H1 (cell line): ENCODE results near the gene WFDC12. TPM values are rescaled to one million over a fixed set of nuclear protein-coding genes. Genes with fewer than 3 reads are reported as not detected.
A peak's percentile ranks its signal among the peaks of the same experiment; 100 is the strongest.

ENCODE experiments used
- CTCF ChIA-PET: fragments of 300-600 bp; sonication (Branson Sonifier 250); formaldehyde crosslinking; loops from one replicate; lab custom pipeline; 2021; ENCODE audit not compliant: partially characterized antibody; lab: Charles Lee
- POLR2A ChIA-PET: fragments of 300-600 bp; sonication (Branson Sonifier 250); formaldehyde crosslinking; loops from one replicate; lab custom pipeline; 2021; ENCODE audit warnings: inconsistent platforms; ENCODE audit not compliant: partially characterized antibody; lab: Charles Lee
- DNase-seq, 2 experiments: peaks; one replicate each; pipeline versions ENCODE4 v3.0.0 to v3.0.0-alpha.2; 2010 to 2022; ENCODE audit warnings: low spot score in 2 of 2, low read depth in 1 of 2, mixed read lengths in 1 of 2
- FAIRE-seq: peaks from 2 replicates; lab custom pipeline; 2011; peaks lifted over from hg19 to GRCh38; lab: Jason Lieb, UNC
- H2AFZ ChIP-seq: 2 replicates; pipeline ENCODE4 v1.8.1; 2012; ENCODE audit warnings: low read length, inconsistent platforms
- H2AK5ac ChIP-seq: 2 replicates; pipeline ENCODE4 v1.6.1; 2013; ENCODE audit warnings: low read depth, low read length
- H2BK120ac ChIP-seq: replicated peaks from 2 replicates; pipeline ENCODE3; 2013; ENCODE audit warnings: low read depth, low read length, inconsistent platforms
- H2BK12ac ChIP-seq: 2 replicates; pipeline ENCODE4 v1.6.1; 2013; ENCODE audit warnings: low read depth, low read length
- H2BK15ac ChIP-seq: 2 replicates; pipeline ENCODE4 v1.6.1; 2013; ENCODE audit warnings: low read length
- H2BK20ac ChIP-seq: 2 replicates; pipeline ENCODE4 v1.6.1; 2013; ENCODE audit warnings: low read length
- H2BK5ac ChIP-seq: 2 replicates; pipeline ENCODE4 v1.6.1; 2013; ENCODE audit warnings: low read depth, low read length
- H3K14ac ChIP-seq: 2 replicates; pipeline ENCODE4 v1.6.1; 2013; ENCODE audit warnings: inconsistent platforms; ENCODE audit not compliant: insufficient read length
- H3K18ac ChIP-seq: 2 replicates; pipeline ENCODE4 v1.6.1; 2013; ENCODE audit warnings: low read length; ENCODE audit errors: extremely low read depth
- H3K23ac ChIP-seq: 2 replicates; pipeline ENCODE4 v1.6.1; 2013; ENCODE audit warnings: inconsistent platforms; ENCODE audit not compliant: insufficient read length
- H3K23me2 ChIP-seq: 2 replicates; pipeline ENCODE4 v1.6.1; 2013; ENCODE audit warnings: low read depth, low read length
- H3K27ac ChIP-seq: 2 replicates; pipeline ENCODE4 v1.6.1; 2011; ENCODE audit warnings: low read depth, low read length, inconsistent platforms
- H3K27me3 ChIP-seq, 4 experiments: replicated peaks in 1 of 4; 1 replicate in 1 of 4; 2 replicates in 3 of 4; pipeline versions ENCODE4 v1.6.1 to v1.8.1; 2011 to 2013; ENCODE audit warnings: low read length in 3 of 4, mild to moderate bottlenecking in 3 of 4, inconsistent platforms in 2 of 4, mixed read lengths in 2 of 4, moderate library complexity in 1 of 4; ENCODE audit not compliant: control insufficient read depth in 3 of 4, insufficient read depth in 3 of 4; ENCODE audit errors: extremely low read depth in 1 of 4
- H3K36me3 ChIP-seq, 4 experiments: 2 replicates each; pipeline versions ENCODE4 v1.6.1 to v1.8.1; 2011 to 2013; ENCODE audit warnings: mild to moderate bottlenecking in 4 of 4, low read length in 3 of 4, moderate library complexity in 2 of 4, control low read depth in 1 of 4, inconsistent platforms in 1 of 4; ENCODE audit not compliant: insufficient read depth in 4 of 4, control insufficient read depth in 2 of 4
- H3K4ac ChIP-seq: replicated peaks from 2 replicates; pipeline ENCODE3; 2013; ENCODE audit warnings: low read length, low read depth, mixed read lengths, inconsistent platforms; ENCODE audit not compliant: insufficient read length
- H3K4me1 ChIP-seq, 4 experiments: replicated peaks in 1 of 4; 1 replicate in 1 of 4; 2 replicates in 3 of 4; pipeline versions ENCODE4 v1.6.1 to v1.8.1; 2011 to 2013; ENCODE audit warnings: low read length in 3 of 4, inconsistent platforms in 2 of 4, mixed read lengths in 1 of 4; ENCODE audit not compliant: insufficient read depth in 4 of 4, control insufficient read depth in 3 of 4
- H3K4me2 ChIP-seq, 2 experiments: 2 replicates each; pipeline versions ENCODE4 v1.6.1 to v1.8.1; 2011 to 2013; ENCODE audit warnings: low read depth in 2 of 2, low read length in 2 of 2, control low read depth in 1 of 2, inconsistent platforms in 1 of 2, mild to moderate bottlenecking in 1 of 2; ENCODE audit not compliant: insufficient read depth in 1 of 2
- H3K4me3 ChIP-seq, 4 experiments: fragments of 200-600, 300-600 bp in 1 of 4; sonication (generic), shearing (Covaris generic), sonication (Bioruptor Twin) in 1 of 4; 2 replicates each; pipeline versions ENCODE4 v1.5.1 to v1.8.1; 2011 to 2016; ENCODE audit warnings: low read length in 4 of 4, low read depth in 3 of 4, control low read depth in 2 of 4, inconsistent platforms in 2 of 4, mild to moderate bottlenecking in 2 of 4, mixed read lengths in 1 of 4, moderate library complexity in 1 of 4; ENCODE audit not compliant: insufficient read depth in 2 of 4; ENCODE audit errors: extremely low read depth in 1 of 4
- H3K56ac ChIP-seq: replicated peaks from 2 replicates; pipeline ENCODE3; 2013; ENCODE audit warnings: low read depth, mild to moderate bottlenecking, mixed read lengths, low read length, inconsistent platforms; ENCODE audit not compliant: insufficient read length
- H3K79me1 ChIP-seq: 2 replicates; pipeline ENCODE4 v1.6.1; 2013; ENCODE audit warnings: low read depth, low read length, control low read depth
- H3K79me2 ChIP-seq, 2 experiments: 2 replicates each; pipeline versions ENCODE4 v1.6.1 to v1.8.1; 2012 to 2013; ENCODE audit warnings: low read length in 2 of 2, mild to moderate bottlenecking in 2 of 2, inconsistent platforms in 1 of 2; ENCODE audit not compliant: insufficient read depth in 2 of 2, control insufficient read depth in 1 of 2
- H3K9ac ChIP-seq, 4 experiments: replicated peaks in 1 of 4; 1 replicate in 1 of 4; 2 replicates in 3 of 4; pipeline versions ENCODE4 v1.6.1 to v1.8.1; 2011 to 2013; ENCODE audit warnings: low read depth in 3 of 4, low read length in 3 of 4, control low read depth in 2 of 4, mild to moderate bottlenecking in 2 of 4, moderate library complexity in 2 of 4, inconsistent platforms in 1 of 4; ENCODE audit errors: extremely low read depth in 1 of 4
- H3K9me3 ChIP-seq, 2 experiments: 2 replicates each; pipeline versions ENCODE4 v1.6.1 to v1.8.1; 2012 to 2013; ENCODE audit warnings: mild to moderate bottlenecking in 2 of 2, moderate library complexity in 2 of 2, control low read depth in 1 of 2, inconsistent platforms in 1 of 2, low read depth in 1 of 2, low read length in 1 of 2, mixed read lengths in 1 of 2; ENCODE audit not compliant: insufficient read depth in 2 of 2
- H4K20me1 ChIP-seq, 2 experiments: replicated peaks in 1 of 2; 2 replicates each; pipeline versions ENCODE3 to v1.8.1; 2011 to 2013; ENCODE audit warnings: inconsistent platforms in 2 of 2, low read length in 2 of 2, mild to moderate bottlenecking in 1 of 2; ENCODE audit not compliant: insufficient read depth in 2 of 2, control insufficient read depth in 1 of 2
- H4K5ac ChIP-seq: 2 replicates; pipeline ENCODE4 v1.6.1; 2013; ENCODE audit warnings: low read length, low read depth, mixed read lengths, inconsistent platforms; ENCODE audit not compliant: insufficient read length
- H4K8ac ChIP-seq: 2 replicates; pipeline ENCODE4 v1.8.0; 2013; ENCODE audit warnings: mild to moderate bottlenecking, moderate library complexity, low read length, inconsistent platforms; ENCODE audit not compliant: insufficient read depth; ENCODE audit errors: extremely low read depth
- H4K91ac ChIP-seq: replicated peaks from 2 replicates; pipeline ENCODE3; 2013; ENCODE audit warnings: low read length, mixed read lengths, inconsistent platforms; ENCODE audit not compliant: insufficient read length
- CHD1 ChIP-seq: IDR thresholded peaks from 2 replicates; pipeline ENCODE4 v1.6.1; 2012; ENCODE audit warnings: low read depth, low read length, improper control_type of control experiment
- GABPA ChIP-seq: IDR thresholded peaks from 2 replicates; pipeline ENCODE4 v1.6.1; 2011; ENCODE audit warnings: mild to moderate bottlenecking, low read length, moderate library complexity, borderline replicate concordance; ENCODE audit not compliant: insufficient read depth
- WGBS, 2 experiments: shearing (Covaris generic) in 1 of 2; methylation state at CpG; one replicate each; pipeline versions ENCODE4 v1.1.6 to v1.1.7; 2013 to 2015; ENCODE audit warnings: low lambda C conversion rate in 2 of 2, mixed read lengths in 2 of 2, inconsistent platforms in 1 of 2, low coverage in 1 of 2, missing lambda C conversion rate in 1 of 2; ENCODE audit not compliant: insufficient replicate concordance in 2 of 2, insufficient coverage in 1 of 2, insufficient read length in 1 of 2; ENCODE audit errors: extremely low coverage in 1 of 2, missing lambda C conversion rate in 1 of 2; 5-methylcytosine and 5-hydroxymethylcytosine counted together
- polyA plus RNA-seq, 7 experiments: library from polyadenylated mRNA; depleted of rRNA in 3 of 7; stranded (reverse) in 5 of 7; unstranded in 2 of 7; fragments of >200 nt in 5 of 7; fragments of 200-250 nt in 2 of 7; gene quantifications; 1 replicate in 5 of 7; 2 replicates in 1 of 7; 4 replicates in 1 of 7; pipeline versions ENCODE4 v1.2.1 to v1.2.3, GENCODE V29; 2011 to 2013; ENCODE audit warnings: missing spikeins in 2 of 7, mixed read lengths in 2 of 7
- total RNA-seq: library from RNA; stranded (reverse); fragmentation: NEBNext Ultra II Directional; extraction: Animal tissue kit (Norgen Biotek cat#: 25700); gene quantifications from 2 replicates; pipeline ENCODE4 v1.2.1, GENCODE V29; 2021

Gene WFDC12
- total and polyA plus RNA-seq, 2 of the 8 experiments (the other 6 are each of a cell fraction or from before 2014, with no cell fraction given), result not detected

DNA sequence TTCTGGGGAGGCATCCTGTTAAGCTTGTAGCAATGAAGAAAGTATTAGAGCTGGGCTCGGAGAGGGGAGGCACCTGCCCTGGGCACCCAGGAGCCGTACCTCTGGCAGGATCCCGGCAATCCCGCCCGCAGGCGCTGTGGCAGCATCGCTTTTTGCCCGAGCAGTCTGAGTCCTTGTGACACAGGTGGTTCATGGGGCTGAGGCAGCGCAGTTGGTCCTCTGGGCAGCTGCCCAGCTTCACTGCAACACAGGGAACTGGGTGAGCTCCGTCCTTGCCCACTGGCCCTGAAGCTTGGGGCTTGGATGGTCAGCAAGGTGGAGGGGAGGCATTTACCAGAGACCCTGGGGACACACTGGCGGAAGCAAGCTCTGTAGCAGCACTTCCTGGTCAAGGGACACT is 14.0 kb downstream of the WFDC12 start:
- no peak overlapping the region for H2BK120ac ChIP-seq
- no peaks in the 10 kb centered on the region for H3K9me3 ChIP-seq
- H4K8ac ChIP-seq, result no peak overlapping the region
- H2BK12ac ChIP-seq, result no peak overlapping the region
- TF ChIP-seq GABPA (no peak), CHD1 (no peak)
- H3K23me2 ChIP-seq, result no peaks in the 10 kb centered on the region
- no peak overlapping the region for H2BK5ac ChIP-seq
- H2AK5ac ChIP-seq, result no peak overlapping the region
- H3K36me3 ChIP-seq, result no peaks in the 10 kb centered on the region
- H3K4me3 ChIP-seq, result no peak overlapping the region
- DNase-seq (peak in 1 of 2 experiments; percentile 42), FAIRE-seq (no peak)
- no peak overlapping the region for H4K5ac ChIP-seq
- CTCF ChIA-PET, result interaction anchor here (0.5 to 13.8 kb wide), 19 partner anchors 11 to 1001 kb away, joined by 3 to 210 read pairs (median 4); partner anchors contain the start of gene KCNS1
- H2BK20ac ChIP-seq, result no peak overlapping the region
- 91% methylated on average over 11 of the region's 11 CpGs; no CpG with 5 or more reads in 1 of the 2 experiments for WGBS, 2 experiments
- no peak overlapping the region for H3K23ac ChIP-seq
- H3K27me3 ChIP-seq, result no peaks in the 10 kb centered on the region
- no peak overlapping the region for H3K56ac ChIP-seq
- no peak overlapping the region for H2AFZ ChIP-seq
- no peak overlapping the region for H2BK15ac ChIP-seq
- no peaks in the 10 kb centered on the region for H3K79me1 ChIP-seq
- no peak overlapping the region for H3K14ac ChIP-seq
- no peak overlapping the region for H3K4me2 ChIP-seq
- no peak overlapping the region for H4K91ac ChIP-seq
- H3K79me2 ChIP-seq, result no peaks in the 10 kb centered on the region
- POLR2A ChIA-PET, result interaction anchor here (1.0 to 3.9 kb wide), 2 partner anchors 10 to 11 kb away, joined by 3 to 18 read pairs; partner anchors contain the start of gene KCNS1
- H4K20me1 ChIP-seq, result no peaks in the 10 kb centered on the region
- H3K4me1 ChIP-seq, result peaks cover 0 to 7% (median 2%) of the 10 kb centered on the region in 4 experiments; a peak in 5 of 7 replicates
- H3K27ac ChIP-seq, result no peak overlapping the region
- H3K4ac ChIP-seq, result no peak overlapping the region
- no peak overlapping the region for H3K18ac ChIP-seq
- H3K9ac ChIP-seq, result no peak overlapping the region
